Liver (tissue), 3 donors: ENCODE measurements around the gene KIR2DL1.

ENCODE experiments used
- MAX ChIP-seq: IDR thresholded peaks from 2 replicates; pipeline ENCODE4 v1.6.1; 2016; ENCODE audit warnings: antibody characterized with exemption
- REST ChIP-seq: IDR thresholded peaks from 2 replicates; pipeline ENCODE4 v1.6.1; 2016; ENCODE audit warnings: antibody characterized with exemption, mild to moderate bottlenecking
- TAF1 ChIP-seq: conservative IDR thresholded peaks from 2 replicates; pipeline ENCODE4 v1.6.1; 2016; ENCODE audit warnings: antibody characterized with exemption, mild to moderate bottlenecking
- TF ChIP-seq, protein P1 (sequence below): fragments of 150-350 bp; IDR thresholded peaks from 2 replicates; pipeline ENCODE4 v1.5.1; 2017; ENCODE audit warnings: improper control_type of control experiment, low read depth, low read length; ENCODE audit not compliant: missing input control
- donor health status: healthy.
- donor health status: healthy.

GRCh38 chr19:54731191-54731590 lies 38.4 kb upstream of the KIR2DL1 start:
- TF ChIP-seq, protein P1, sequence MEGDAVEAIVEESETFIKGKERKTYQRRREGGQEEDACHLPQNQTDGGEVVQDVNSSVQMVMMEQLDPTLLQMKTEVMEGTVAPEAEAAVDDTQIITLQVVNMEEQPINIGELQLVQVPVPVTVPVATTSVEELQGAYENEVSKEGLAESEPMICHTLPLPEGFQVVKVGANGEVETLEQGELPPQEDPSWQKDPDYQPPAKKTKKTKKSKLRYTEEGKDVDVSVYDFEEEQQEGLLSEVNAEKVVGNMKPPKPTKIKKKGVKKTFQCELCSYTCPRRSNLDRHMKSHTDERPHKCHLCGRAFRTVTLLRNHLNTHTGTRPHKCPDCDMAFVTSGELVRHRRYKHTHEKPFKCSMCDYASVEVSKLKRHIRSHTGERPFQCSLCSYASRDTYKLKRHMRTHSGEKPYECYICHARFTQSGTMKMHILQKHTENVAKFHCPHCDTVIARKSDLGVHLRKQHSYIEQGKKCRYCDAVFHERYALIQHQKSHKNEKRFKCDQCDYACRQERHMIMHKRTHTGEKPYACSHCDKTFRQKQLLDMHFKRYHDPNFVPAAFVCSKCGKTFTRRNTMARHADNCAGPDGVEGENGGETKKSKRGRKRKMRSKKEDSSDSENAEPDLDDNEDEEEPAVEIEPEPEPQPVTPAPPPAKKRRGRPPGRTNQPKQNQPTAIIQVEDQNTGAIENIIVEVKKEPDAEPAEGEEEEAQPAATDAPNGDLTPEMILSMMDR = no peak
- TF ChIP-seq REST (no peak), TAF1 (no peak), MAX (no peak)
